ENCODE results near the gene ITGA1. TPM values are rescaled to one million over a fixed set of nuclear protein-coding genes. Genes with fewer than 3 reads are reported as not detected.

ITGA1 gene
- total and polyA plus RNA-seq, 2 of the 8 experiments (the other 6 are each of a cell fraction or from before 2014, with no cell fraction given) = 2.3 to 9.0 TPM

DNA sequence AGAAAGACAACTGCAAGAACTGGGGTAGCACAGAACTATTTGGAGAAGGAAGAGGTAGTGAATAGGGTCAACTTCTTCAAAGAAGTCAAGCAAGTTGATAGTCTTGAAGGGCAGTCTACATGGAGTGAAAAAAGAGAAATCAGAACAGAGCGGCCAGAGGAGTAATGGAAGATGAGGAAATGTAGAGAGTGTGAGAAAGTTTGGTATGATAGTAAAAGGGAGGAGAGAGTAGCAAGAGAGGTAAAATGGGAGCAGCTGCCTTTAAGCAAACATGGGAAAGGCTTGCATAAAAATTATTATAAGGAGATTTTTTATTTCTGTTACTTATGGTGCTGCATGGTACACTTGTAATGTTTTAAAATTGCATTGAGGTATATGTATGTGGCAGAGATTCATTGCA lies 208.2 kb downstream of the ITGA1 start (continued):
- TF ChIP-seq GTF2F1 (IDR thresholded peaks at IDR 0.05; ENCODE audit: borderline replicate concordance, low read depth, low read length) (no peak), TEAD4 (IDR thresholded peaks at IDR 0.05; ENCODE audit: low read depth, low read length) (no peak), FOSL1 (IDR thresholded peaks at IDR 0.05; ENCODE audit: insufficient read depth, low read depth, low read length) (no peak), RBBP5 (IDR thresholded peaks at IDR 0.05; ENCODE audit: borderline replicate concordance, low read depth, low read length) (no peak), TBP (IDR thresholded peaks at IDR 0.05; ENCODE audit: low read depth, low read length) (no peak), KDM5A (IDR thresholded peaks at IDR 0.05; ENCODE audit: low read length) (no peak)
